AG08396 (cell line): ENCODE results near the gene RBM20.
"Not testable (repeated sequence)": the region's sequence is repeated elsewhere in the genome, so short reads cannot be mapped to it uniquely, and the experiment has no call there.

ENCODE experiments used
- DNase-seq: peaks from one replicate; pipeline ENCODE4 v3.0.0; 2012; ENCODE audit warnings: low spot score, mixed read lengths

RBM20 gene

GRCh38 chr10:110643653-110644597 lies at the start of gene RBM20:
TSS of gene RBM20 (plus strand) at chr10:110644336. CDS start at chr10:110644455, 119 bp downstream.
- peak; percentile 47 for DNase-seq

GRCh38 chr10:110597476-110597875 lies 46.7 kb upstream of the RBM20 start:
- no peak for DNase-seq

GRCh38 chr10:110600487-110601101 lies 43.5 kb upstream of the RBM20 start:
- no peak for DNase-seq

- DNase-seq = no peak
Observed at GRCh38 chr10:110601581-110601980, 42.6 kb upstream of the RBM20 start.

GRCh38 chr10:110608087-110608486 lies 36.0 kb upstream of the RBM20 start:
- DNase-seq = no peak

- DNase-seq = no peak
Observed at GRCh38 chr10:110609605-110610004, 34.5 kb upstream of the RBM20 start.

GRCh38 chr10:110610308-110610774 lies 33.8 kb upstream of the RBM20 start:
- DNase-seq = peak; percentile 60

GRCh38 chr10:110610781-110611180 lies 33.4 kb upstream of the RBM20 start:
- not testable (repeated sequence) for DNase-seq

- no peak for DNase-seq
Observed at GRCh38 chr10:110612087-110612486, 32.0 kb upstream of the RBM20 start.

- DNase-seq = no peak
Observed at GRCh38 chr10:110612629-110613028, 31.5 kb upstream of the RBM20 start.

GRCh38 chr10:110613341-110613995 lies 30.7 kb upstream of the RBM20 start:
- no peak for DNase-seq

GRCh38 chr10:110613996-110614495 lies 30.1 kb upstream of the RBM20 start:
- DNase-seq = no peak

- DNase-seq = no peak
Observed at GRCh38 chr10:110615057-110615747, 28.9 kb upstream of the RBM20 start.

GRCh38 chr10:110616493-110617033 lies 27.6 kb upstream of the RBM20 start:
- DNase-seq = no peak

- no peak for DNase-seq
Observed at GRCh38 chr10:110617425-110618229, 26.5 kb upstream of the RBM20 start.

GRCh38 chr10:110618230-110618610 lies 25.9 kb upstream of the RBM20 start:
- DNase-seq = no peak

GRCh38 chr10:110619514-110620397 lies 24.4 kb upstream of the RBM20 start:
- no peak for DNase-seq

- DNase-seq = no peak
Observed at GRCh38 chr10:110620398-110620719, 23.8 kb upstream of the RBM20 start.

GRCh38 chr10:110623316-110623715 lies 20.8 kb upstream of the RBM20 start:
- not testable (repeated sequence) for DNase-seq
